ENCODE measurements around the gene DIO3. TPM values are rescaled to one million over a fixed set of nuclear protein-coding genes. Genes with fewer than 3 reads are reported as not detected.

DIO3 gene
- polyA plus RNA-seq, 1 donor from 2014 or later: 49.2 TPM

- no peaks in the 10 kb centered on the region for H3F3A ChIP-seq (ENCODE audit: insufficient read depth, low read length, poor library complexity, severe bottlenecking)
- no peak overlapping the region for H3K27ac ChIP-seq (ENCODE audit: low read length)
- no peak overlapping the region for H2AFZ ChIP-seq (ENCODE audit: low read depth, low read length)
- no peaks in the 10 kb centered on the region for H3K79me2 ChIP-seq (replicated peaks; ENCODE audit: insufficient read depth, low read length)
- no peaks in the 10 kb centered on the region for H3K9me2 ChIP-seq (ENCODE audit: insufficient read depth, low read length)
- no peaks in the 10 kb centered on the region for H4K20me1 ChIP-seq (ENCODE audit: insufficient read depth)
- TF ChIP-seq POLR2AphosphoS5 (IDR thresholded peaks at IDR 0.05): no peak
- no peak for TF ChIP-seq EP300 (conservative IDR thresholded peaks at IDR 0.05; ENCODE audit: poor library complexity, severe bottlenecking)
- no peak for TF ChIP-seq SMC3 (conservative IDR thresholded peaks at IDR 0.05; ENCODE audit: poor library complexity)
- no peak for TF ChIP-seq MXI1 (conservative IDR thresholded peaks at IDR 0.05; ENCODE audit: poor library complexity, severe bottlenecking)
- TF ChIP-seq RAD21 (conservative IDR thresholded peaks at IDR 0.05): no peak
- TF ChIP-seq TAF1 (IDR thresholded peaks at IDR 0.05; ENCODE audit: low read depth): no peak
- TF ChIP-seq REST (IDR thresholded peaks at IDR 0.05; ENCODE audit: borderline replicate concordance): no peak
- no peak for TF ChIP-seq CTCF (IDR thresholded peaks at IDR 0.05; ENCODE audit: poor library complexity, severe bottlenecking)
- no peak for TF ChIP-seq EZH2 (IDR thresholded peaks at IDR 0.05; ENCODE audit: borderline replicate concordance, insufficient read depth, low read length, poor library complexity, severe bottlenecking)
- H3K4me2 ChIP-seq (ENCODE audit: low read length): no peak overlapping the region
- no peaks in the 10 kb centered on the region for H3K27me3 ChIP-seq (ENCODE audit: insufficient read depth, low read depth, low read length)
- no peaks in the 10 kb centered on the region for H3K36me3 ChIP-seq (ENCODE audit: insufficient read depth, low read length)
- no peaks in the 10 kb centered on the region for H3K9me3 ChIP-seq (ENCODE audit: low read length)
- H3K9ac ChIP-seq (ENCODE audit: low read length): no peak overlapping the region
- no peak overlapping the region for H3K4me3 ChIP-seq (ENCODE audit: low read length)
These were observed 21.9 kb downstream of the DIO3 start for GRCh38 chr14:101583006-101583714.

- no peaks in the 10 kb centered on the region for H3K79me2 ChIP-seq (replicated peaks; ENCODE audit: insufficient read depth, low read length)
- no peak overlapping the region for H3K27ac ChIP-seq (ENCODE audit: low read length)
- TF ChIP-seq CTCF (IDR thresholded peaks at IDR 0.05; ENCODE audit: poor library complexity, severe bottlenecking): no peak
- no peak for TF ChIP-seq TAF1 (IDR thresholded peaks at IDR 0.05; ENCODE audit: low read depth)
- no peak for TF ChIP-seq EZH2 (IDR thresholded peaks at IDR 0.05; ENCODE audit: borderline replicate concordance, insufficient read depth, low read length, poor library complexity, severe bottlenecking)
- no peak for TF ChIP-seq RAD21 (conservative IDR thresholded peaks at IDR 0.05)
- TF ChIP-seq SMC3 (conservative IDR thresholded peaks at IDR 0.05; ENCODE audit: poor library complexity): no peak
- no peak for TF ChIP-seq REST (IDR thresholded peaks at IDR 0.05; ENCODE audit: borderline replicate concordance)
- no peak for TF ChIP-seq EP300 (conservative IDR thresholded peaks at IDR 0.05; ENCODE audit: poor library complexity, severe bottlenecking)
- TF ChIP-seq MXI1 (conservative IDR thresholded peaks at IDR 0.05; ENCODE audit: poor library complexity, severe bottlenecking): no peak
- TF ChIP-seq POLR2AphosphoS5 (IDR thresholded peaks at IDR 0.05): no peak
- no peaks in the 10 kb centered on the region for H4K20me1 ChIP-seq (ENCODE audit: insufficient read depth)
- no peaks in the 10 kb centered on the region for H3K9me2 ChIP-seq (ENCODE audit: insufficient read depth, low read length)
- no peak overlapping the region for H3K4me2 ChIP-seq (ENCODE audit: low read length)
- no peaks in the 10 kb centered on the region for H3K36me3 ChIP-seq (ENCODE audit: insufficient read depth, low read length)
- H3K9me3 ChIP-seq (ENCODE audit: low read length): no peaks in the 10 kb centered on the region
- H3K27me3 ChIP-seq (ENCODE audit: insufficient read depth, low read depth, low read length): no peaks in the 10 kb centered on the region
- H2AFZ ChIP-seq (ENCODE audit: low read depth, low read length): no peak overlapping the region
- H3F3A ChIP-seq (ENCODE audit: insufficient read depth, low read length, poor library complexity, severe bottlenecking): no peaks in the 10 kb centered on the region
- no peak overlapping the region for H3K4me3 ChIP-seq (ENCODE audit: low read length)
- no peak overlapping the region for H3K9ac ChIP-seq (ENCODE audit: low read length)
These were observed 22.4 kb downstream of the DIO3 start for GRCh38 chr14:101583715-101584054.

Measured in neural cell (in vitro differentiated cells).